ENCODE data around the gene ERG.

The ERG gene, protein sequence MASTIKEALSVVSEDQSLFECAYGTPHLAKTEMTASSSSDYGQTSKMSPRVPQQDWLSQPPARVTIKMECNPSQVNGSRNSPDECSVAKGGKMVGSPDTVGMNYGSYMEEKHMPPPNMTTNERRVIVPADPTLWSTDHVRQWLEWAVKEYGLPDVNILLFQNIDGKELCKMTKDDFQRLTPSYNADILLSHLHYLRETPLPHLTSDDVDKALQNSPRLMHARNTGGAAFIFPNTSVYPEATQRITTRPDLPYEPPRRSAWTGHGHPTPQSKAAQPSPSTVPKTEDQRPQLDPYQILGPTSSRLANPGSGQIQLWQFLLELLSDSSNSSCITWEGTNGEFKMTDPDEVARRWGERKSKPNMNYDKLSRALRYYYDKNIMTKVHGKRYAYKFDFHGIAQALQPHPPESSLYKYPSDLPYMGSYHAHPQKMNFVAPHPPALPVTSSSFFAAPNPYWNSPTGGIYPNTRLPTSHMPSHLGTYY

DNA sequence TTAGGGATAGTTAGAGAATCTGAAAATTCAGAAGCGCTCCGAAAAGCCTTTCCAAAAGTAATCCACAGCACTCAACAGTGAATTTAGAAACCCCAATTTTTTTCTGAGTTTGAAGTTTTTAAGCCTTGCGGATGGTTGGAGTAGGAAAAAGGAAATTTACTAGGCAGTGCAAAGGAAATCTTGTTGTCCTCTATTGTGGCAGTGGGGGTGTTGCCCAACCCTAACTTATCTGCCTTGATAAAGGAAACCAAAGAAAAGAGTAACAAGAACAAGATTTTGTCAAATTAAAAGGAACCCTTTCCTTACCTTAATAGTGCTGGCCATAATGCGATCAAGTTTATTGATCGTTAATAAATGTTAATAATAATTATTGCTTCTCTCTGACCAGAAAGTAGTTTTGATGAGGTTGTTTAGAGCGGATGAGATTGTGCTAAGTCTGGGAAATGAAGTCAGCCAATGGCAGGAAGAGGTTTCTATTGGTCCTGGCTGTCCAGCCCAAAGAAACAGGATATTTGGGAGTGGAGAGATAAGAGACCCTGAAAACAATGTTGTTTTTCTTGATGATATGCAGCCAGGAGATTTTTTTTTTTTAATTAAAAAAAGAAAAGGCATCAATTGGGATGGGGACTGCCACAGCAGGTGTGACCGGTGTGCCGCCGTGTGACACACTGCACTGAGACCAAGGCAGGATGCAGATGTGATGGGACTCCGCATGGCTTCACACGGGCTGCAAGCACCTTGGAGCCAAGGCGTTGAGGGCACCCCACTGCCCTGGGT lies at the start of gene ERG:
Gene ERG (minus strand): TSS at position 421 of the 777 bp plus-strand sequence. CDS start 97 bp downstream, at position 324.
- DNase-seq (ENCODE audit: low spot score): no peak

DNA sequence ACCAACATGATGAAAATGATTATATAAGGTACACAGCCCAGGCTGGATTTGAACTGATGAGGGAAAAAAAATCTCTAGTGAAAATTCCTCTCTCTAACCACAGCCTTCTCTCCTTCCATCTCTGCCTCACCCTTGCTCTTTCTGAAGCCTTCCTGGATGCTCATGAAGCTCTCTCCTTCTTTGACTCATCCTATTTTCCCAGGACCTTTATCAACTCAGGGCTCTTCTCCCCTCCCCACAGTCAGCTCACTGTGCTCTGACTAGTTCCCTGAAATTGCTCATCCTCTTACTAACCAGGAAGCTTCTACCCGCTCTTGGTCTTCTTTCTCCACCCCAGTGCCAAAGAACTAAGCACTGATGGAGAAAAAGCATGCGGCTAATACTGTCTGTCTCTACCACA lies 46.4 kb upstream of the ERG start:
- DNase-seq (ENCODE audit: low spot score): no peak

DNA sequence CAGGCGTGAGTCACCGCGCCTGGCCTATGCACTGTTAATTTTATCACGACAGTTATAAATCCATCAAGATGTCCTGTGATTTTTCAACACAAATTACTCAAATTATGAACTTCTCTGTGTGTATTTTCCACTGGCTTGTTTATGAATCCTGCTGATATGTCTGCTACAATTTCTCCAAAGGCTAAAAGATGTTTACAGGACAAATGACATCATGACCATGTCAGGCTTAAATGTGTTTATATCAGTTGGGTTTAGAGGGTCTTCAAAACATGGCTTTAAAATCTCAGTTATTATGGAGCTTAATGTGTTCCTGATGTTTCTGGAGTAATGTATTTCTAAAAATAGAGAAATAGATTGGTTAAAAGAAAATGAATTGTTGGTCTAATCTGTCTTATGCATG lies 44.0 kb upstream of the ERG start:
- DNase-seq (ENCODE audit: low spot score): no peak

DNA sequence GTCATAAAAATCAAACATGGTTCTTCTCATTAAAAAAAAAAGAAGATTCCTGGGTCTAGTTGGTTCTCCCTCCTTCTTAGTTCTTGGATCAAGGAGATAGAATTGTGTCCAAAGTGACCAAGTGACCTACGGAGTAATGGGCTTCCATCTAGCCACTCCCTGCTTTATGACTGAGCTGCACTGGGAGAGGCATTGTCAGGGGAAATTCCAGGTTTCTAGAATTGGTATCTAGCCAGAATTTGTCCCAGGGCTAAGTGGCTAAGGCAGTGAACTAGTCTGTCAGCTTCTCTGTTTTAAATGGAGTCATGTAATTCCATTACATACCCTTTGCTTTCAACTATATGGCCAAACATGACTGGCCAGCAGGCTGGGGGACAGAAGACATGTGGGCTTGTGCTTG lies 40.1 kb upstream of the ERG start:
- no peak for DNase-seq (ENCODE audit: low spot score)

DNA sequence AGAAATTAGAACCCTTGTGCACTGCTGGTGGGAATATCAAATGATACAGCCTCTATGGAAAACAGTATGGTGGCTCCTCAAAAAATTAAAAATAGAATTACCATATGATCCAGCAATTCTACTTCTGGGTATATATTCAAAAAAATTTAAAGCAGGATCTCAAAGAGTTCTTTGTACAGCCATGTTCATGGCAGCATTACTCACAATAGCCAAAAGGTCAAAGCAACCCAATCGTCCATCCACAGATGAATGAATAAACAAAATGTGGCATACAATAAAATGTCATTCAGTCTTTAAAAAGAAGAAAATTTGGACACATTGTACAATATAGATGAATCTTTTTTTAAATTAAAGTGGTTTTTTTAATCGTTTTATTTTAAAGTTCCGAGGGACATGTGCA lies 36.3 kb upstream of the ERG start:
- no peak for DNase-seq (ENCODE audit: low spot score)

DNA sequence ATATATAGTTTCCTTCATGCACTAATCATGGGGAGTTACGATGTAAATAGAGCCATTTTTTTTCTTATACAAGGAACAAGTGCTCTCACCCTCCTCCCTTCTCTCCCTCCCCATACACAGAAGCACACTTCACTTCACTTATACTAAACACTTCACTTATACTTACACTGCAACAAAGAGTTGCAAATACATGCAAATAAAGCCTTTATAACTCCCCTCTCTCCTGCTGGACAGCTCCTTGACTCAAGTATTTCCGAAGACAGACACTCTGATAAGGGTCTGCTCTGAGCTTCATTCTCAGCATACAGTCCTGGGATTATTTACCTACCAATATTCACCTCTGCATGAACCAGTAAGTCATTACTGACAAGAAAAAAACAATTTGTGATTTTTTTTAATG lies 35.6 kb upstream of the ERG start:
- DNase-seq (ENCODE audit: low spot score): no peak

DNA sequence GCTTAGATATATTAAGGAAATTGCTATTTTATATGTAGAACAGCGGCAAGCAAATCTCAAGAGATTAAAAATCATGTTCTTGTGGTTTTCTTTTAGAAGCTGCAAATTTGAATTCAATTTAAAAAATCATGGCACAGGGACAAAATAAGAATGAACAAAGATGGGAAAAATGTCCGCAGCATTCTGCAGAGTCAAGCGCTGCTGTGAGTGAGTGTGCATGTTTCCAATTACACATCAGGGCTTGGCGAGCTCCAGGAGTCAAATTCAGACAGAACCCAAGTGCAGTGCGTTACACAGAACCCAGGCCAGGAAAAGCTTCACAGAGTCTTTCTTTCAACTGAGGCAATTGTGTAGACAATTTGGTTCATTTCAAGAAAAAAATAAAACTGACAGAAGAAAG lies 33.3 kb upstream of the ERG start:
- DNase-seq (ENCODE audit: low spot score): no peak

DNA sequence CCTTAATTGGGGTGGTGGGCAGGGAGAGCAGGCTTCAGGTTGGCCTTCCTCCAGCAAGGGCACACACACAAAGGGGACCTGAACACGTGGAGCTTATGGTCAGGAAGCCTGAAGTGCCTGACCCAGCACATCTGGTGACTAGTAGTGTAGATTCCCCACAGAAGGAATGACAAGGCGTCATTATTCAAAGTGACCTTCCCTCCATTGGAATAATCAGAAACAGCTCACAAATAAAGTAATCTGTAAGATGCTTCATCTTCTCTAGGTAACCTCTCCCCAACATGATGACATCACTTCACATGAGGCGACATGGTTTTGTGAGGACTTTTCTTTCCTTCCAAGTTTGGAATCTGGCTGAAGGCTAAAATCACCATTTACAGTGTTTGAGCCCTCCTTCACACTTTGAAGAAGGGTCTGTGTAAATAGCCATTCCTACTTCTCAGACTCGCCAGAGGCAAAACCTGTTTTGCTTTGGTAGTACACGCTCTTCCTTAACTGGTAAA lies 32.8 kb upstream of the ERG start:
- DNase-seq (ENCODE audit: low spot score): no peak

DNA sequence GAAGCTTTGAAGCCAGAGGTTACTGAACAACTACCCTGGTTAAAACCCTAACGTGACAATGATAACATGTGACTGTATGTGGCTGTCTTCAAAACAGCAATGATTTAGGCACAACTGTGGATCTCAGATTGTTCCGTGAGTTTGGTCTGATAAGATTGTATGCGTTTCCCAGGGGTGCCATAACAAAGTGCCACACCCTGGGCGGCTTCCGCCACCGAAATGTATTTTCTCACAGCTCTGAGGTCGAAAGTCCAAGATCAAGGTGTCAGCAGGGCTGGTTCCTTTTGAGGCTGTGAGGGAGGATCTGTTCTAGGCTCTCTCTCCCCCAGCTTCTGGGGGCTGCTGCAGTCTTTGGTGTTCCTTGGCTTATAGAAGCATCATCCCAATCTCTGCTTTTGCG lies 29.5 kb upstream of the ERG start:
- DNase-seq (ENCODE audit: low spot score): no peak

DNA sequence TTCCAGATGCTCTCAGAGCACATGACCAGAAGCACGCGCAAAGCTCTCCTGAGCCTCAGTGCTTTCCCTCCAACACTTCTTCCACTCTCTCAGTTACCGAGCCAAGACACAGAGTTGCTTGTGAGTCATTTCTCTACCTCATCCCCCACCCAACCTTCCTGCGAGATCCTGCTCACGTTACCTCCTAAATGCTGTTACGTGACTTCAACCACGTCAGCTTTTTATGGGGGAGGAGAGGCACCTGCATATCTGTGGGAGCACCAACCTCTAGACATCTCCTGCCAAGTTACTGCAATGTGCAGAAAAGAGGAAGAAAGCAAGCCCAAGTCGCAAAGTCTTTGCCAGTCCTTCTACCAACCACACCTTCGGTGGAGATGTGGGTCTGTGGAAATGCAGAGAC lies 27.2 kb upstream of the ERG start:
- no peak for DNase-seq (ENCODE audit: low spot score)

DNA sequence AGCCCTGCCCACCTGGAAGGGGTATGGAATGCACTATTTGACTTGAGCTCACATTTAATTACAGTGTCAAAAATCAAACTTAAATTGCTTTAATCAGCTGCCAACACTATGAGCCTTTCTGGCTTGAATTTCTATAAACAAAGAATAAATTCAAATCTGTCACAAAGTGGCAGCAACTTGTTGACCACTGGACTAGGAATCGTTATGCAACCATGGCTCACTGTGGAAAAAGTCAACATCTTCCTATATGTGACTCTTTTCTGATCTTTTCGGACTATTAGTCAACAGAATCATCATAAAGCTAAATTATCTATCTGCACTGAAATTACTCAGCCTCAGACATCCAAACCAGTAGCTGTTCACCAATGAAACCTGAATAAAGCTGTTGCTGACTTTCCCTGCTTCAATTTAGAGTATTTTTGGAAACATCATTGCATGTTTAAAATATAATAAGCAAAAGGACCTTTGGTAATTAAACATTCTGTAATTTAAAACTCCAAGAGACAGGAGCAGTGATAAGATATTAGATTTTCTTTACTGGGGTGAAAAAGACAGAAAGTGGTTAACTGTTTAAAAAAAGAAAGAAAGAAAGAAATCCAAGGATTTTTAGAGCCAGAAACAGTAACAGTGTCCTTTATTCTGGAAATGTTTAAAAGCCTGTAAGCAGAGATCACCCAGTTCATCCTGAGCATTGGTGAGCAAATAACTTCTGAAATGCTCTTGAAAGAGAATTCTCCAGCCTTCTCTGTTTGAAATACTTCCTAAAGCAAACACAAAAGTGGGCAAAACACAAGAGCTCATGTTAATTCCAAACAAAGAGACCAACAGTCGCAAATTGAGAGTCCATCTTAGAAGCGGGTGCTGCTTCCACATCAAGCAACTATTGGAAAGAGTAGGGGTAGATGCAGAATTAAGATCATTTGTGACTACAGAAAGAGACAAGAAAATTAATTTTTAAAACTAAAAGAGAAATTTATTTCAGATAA lies 26.2 kb upstream of the ERG start:
- no peak for DNase-seq (ENCODE audit: low spot score)

DNA sequence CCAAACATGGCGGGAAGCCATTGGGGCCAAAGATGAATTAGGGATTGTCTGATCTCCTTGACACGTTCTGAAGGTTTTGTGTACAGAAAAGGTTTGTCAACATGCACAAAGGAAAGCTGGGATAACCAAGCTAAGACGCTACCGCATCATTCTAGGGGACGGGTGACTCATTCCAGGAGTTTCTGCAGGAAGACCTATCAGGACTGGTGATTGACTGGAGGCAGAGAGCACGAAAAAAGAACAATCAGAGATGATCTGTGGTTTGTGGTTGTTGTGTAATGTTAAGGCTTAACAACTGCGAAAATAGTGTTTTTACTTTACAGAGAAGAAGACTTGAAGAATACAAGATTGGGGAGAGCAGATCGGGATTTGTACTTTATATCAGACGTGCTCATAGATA lies 22.2 kb upstream of the ERG start:
- no peak for DNase-seq (ENCODE audit: low spot score)

DNA sequence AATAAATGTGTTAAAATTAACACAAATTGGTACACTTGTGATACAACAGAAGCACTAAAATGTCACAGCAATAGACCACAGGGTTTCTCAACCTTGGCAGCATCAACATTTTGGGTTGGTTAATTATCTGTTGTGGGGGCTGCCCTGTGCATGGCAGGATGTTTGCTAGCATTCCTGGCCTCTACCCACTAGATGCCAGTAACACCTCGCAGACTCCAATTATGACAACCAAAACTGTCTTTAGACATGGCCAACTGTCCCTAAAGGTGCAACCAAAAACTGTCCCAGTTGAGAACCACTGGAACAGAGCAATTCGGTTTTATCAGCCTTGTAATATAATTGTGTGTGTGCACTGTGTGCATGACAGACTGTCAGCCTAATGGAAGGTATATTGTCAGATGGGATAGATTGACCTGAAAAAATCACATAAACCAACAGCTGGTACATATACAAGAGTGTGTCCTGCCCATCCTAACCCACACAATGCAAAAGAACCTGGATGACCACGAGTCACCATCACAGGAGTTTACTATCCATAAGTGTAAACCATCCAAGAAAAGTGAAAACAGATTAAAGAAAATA lies 13.5 kb upstream of the ERG start:
- DNase-seq (ENCODE audit: low spot score): no peak

DNA sequence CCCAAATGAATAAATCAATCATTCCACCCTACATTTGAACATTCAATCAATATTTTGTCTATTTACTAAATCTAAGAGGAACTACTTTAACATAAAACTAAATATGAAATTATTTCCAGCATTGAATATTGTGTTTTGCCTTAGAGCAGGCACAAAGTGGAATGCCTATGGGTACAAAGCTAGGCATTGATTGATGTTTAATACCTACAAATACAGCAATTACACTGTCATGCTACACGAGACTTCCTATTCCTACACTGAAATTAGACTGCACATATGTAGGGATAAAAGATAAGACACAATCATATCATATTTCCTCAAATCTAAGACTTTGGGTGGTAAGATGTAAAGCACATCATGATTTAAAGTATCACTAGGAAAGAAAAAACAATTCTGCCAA lies 12.9 kb upstream of the ERG start:
- DNase-seq (ENCODE audit: low spot score): no peak

DNA sequence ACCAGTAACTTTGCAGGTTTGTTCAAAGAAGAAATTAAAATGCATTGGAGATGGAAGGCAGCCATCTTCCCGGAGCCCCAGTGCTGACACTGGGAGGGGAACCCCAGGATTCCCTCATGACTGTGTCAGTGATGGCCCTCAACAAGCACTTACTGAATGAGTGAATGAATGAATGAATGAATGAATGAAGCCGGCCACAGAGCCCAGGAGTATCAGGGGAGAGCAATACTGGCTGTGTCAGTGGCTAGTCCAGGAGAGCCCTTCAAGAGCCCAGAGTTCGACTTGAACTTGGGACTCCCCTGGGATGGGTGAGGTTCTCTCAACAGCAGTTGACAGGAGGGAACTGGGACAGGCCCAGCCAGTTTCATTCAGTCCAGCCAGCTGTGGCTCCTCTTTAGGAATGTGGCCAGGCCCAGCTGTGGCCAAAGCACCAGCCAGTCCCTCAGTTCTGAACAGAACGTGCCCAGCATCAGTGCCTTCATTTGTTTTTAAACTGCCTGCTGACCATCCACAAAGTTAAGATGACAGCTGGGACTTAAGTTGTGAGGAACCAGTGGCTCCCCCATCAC lies 9.2 kb upstream of the ERG start:
- no peak for DNase-seq (ENCODE audit: low spot score)

DNA sequence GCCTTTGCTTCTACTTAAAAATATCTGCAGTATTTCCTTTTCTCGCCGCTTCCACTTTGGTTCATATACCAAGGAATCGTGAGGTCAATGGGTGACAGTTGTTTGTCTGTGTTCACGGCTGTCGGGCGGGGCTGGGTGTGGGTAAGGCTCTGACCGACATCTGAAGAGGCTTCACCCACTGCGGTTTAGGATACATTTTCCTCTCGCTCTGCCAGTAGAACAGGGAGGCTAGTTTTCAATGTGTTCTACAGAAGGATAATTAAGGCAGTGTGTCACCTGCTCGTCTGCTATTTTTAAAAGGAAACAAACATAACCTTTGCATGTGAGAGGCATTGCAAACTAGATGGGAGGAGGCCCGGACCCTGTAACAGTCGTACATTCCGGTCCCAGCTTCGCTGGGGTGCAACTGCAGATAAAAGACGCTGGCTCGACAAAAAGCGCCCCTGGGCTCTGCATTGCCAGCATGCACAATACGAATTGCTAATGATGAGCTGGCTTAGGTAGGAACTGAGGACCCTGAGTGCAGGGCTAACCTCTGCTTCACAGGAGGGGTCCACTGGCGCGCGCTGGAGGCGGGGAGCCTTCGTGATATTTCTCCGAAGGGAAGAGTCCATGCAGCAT lies 8.5 kb upstream of the ERG start:
- DNase-seq (ENCODE audit: low spot score): no peak

DNA sequence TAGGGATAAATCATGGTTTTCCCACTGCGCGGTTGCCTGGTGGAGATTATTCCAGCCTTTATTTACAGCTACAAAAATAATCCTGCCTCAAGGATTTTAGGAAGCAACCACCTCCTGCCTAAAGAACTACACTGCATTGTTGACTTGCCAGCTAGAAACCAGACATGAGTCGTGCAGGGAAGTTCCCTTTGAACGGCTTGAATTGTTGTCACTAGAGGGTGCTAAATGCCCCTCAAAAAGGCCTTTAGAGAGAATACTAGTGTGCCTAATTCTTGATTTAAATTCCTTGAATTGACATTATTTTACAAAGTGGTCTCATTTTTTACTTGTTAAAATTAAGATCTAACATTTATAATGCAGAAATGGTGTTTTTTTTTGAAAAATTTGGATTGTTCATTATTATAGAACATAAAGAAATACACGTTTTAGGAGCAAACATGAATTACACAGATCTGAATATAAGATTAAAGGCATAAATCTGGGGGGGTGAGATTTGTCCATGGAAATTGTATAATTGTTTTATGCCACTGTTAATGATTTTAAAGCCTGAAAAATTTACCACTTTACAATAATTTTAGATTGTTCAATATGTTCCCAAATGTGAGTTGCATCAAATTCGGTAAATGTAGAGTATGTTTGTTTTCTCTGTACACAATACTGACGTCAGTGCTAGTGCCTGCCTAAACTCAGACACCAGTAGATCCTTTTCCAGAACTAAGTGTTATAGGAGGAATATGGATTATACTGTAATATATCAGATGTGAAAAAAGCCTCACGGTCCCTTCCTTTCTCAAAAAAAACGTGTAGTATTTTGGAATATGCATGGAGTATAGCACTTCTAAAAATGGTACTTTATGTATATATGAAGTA lies 7.6 kb upstream of the ERG start:
- DNase-seq (ENCODE audit: low spot score): peak; percentile 42

DNA sequence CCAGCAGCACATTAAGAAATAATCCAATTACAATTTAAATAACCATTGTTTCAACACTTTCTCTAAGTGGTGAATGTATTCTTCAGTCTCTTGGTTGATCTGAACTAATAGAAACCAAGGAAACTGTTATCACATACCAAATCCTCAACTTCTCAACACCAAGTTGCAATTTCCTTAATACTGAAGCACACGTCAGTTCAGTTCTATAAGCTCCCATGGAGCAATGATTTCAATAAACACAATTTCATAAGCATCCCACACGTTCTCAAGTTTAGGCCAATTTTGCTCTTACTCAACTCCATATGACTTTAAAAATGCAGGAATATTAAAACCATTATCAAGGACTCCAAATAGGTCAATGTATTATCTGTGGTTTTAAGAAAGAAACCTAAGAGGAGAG lies 5.8 kb upstream of the ERG start:
- no peak for DNase-seq (ENCODE audit: low spot score)

DNA sequence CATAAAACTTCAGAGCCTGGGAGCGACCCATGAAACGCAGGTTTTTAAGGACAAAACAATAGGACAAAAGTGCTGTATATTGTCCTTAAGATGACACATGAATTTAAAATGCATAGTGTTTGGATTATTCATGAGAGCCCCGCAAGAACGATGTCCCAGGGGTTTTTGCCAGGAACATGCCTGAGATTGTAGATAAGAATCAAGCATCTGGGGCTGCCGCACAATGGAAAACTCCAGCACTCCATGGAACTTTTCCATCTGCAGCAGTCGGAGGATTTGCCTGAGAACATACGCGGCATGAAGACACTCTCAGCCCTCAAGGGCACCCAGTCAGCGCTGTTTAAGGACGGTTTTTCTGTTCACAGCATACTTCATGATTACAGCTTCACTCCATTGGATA lies 5.3 kb upstream of the ERG start:
- no peak for DNase-seq (ENCODE audit: low spot score)

DNA sequence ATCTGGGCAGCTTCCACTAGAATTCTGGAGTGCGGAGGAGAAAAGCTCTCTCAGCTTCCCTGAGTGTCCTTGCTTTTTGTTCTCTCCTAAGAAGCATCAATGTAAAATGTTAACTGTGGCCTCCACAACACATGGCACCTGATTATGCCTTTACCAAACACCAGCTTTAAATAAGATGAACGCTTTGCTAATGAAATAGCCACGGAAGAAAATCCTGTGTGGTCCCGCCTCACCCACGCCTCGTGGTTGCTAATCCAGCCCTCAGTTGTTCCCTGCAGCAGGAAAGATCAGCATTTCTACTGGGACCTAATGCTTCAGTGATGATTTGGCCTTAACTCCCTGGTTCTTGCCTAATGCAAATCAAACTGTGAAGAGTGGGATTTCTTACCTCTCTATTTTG lies 1.8 kb upstream of the ERG start:
- DNase-seq (ENCODE audit: low spot score): no peak

Data from cerebellar cortex (tissue), 1 donor.